Ovary (tissue), 3 donors: ENCODE data around the gene ANKRD10.

ENCODE experiments used
- CTCF ChIP-seq, 3 donors: fragments of 450-650 bp in 2 of 3; fragments of 200-600 bp in 1 of 3; IDR thresholded peaks; one replicate each; pipeline versions ENCODE4 v1.5.1 to v1.8.0; 2016 to 2022; ENCODE audit warnings: antibody characterized with exemption in 3 of 3, mild to moderate bottlenecking in 1 of 3
- EP300 ChIP-seq: sonication (generic); formaldehyde crosslinking; IDR thresholded peaks from one replicate; pipeline ENCODE4 v1.6.1; 2017; ENCODE audit warnings: antibody characterized with exemption
- POLR2A ChIP-seq: fragments of 450-650 bp; IDR thresholded peaks from one replicate; pipeline ENCODE4 v1.6.1; 2017; ENCODE audit warnings: antibody characterized with exemption, mild to moderate bottlenecking, moderate library complexity
- donor health status: DM: no; HTN: no; CAD: no.

DNA sequence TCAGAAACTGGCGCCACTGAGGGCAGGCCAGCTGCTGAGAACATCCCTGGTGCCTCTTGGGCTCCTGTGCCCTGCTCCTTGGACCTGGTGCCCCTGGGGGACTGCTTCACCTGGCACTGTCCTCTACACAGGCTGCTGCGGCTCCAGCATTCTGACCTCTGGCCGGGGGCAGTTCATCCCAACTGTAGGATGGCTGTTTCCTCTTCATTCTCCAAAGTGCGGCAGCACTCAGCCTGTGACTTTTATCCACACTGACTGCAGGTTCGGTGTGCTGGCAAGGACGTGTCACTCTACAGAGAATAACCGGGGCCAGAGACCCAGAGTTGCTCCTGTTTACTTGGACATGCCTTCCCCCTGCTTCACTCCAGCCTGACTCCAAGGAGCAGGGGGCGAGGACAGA, 7.6 kb upstream of the ANKRD10 start:
- TF ChIP-seq POLR2A (no peak), CTCF (IDR thresholded peaks at IDR 0.05) (no peak), EP300 (no peak)
